H1 (cell line): Measurements from ENCODE around the gene MECP2. TPM values are rescaled to one million over a fixed set of nuclear protein-coding genes. Genes with fewer than 3 reads are reported as not detected.
A peak's percentile ranks its signal among the peaks of the same experiment; 100 is the strongest.

Experiments used
- CTCF ChIA-PET: fragments of 300-600 bp; sonication (Branson Sonifier 250); formaldehyde crosslinking; loops from one replicate; lab custom pipeline; 2021; ENCODE audit not compliant: partially characterized antibody; lab: Charles Lee
- POLR2A ChIA-PET: fragments of 300-600 bp; sonication (Branson Sonifier 250); formaldehyde crosslinking; loops from one replicate; lab custom pipeline; 2021; ENCODE audit warnings: inconsistent platforms; ENCODE audit not compliant: partially characterized antibody; lab: Charles Lee
- DNase-seq, 2 experiments: peaks; one replicate each; pipeline versions ENCODE4 v3.0.0 to v3.0.0-alpha.2; 2010 to 2022; ENCODE audit warnings: low spot score in 2 of 2, low read depth in 1 of 2, mixed read lengths in 1 of 2
- FAIRE-seq: peaks from 2 replicates; lab custom pipeline; 2011; peaks lifted over from hg19 to GRCh38; lab: Jason Lieb, UNC
- H2AFZ ChIP-seq: 2 replicates; pipeline ENCODE4 v1.8.1; 2012; ENCODE audit warnings: low read length, inconsistent platforms
- H2AK5ac ChIP-seq: 2 replicates; pipeline ENCODE4 v1.6.1; 2013; ENCODE audit warnings: low read depth, low read length
- H2BK120ac ChIP-seq: replicated peaks from 2 replicates; pipeline ENCODE3; 2013; ENCODE audit warnings: low read depth, low read length, inconsistent platforms
- H2BK12ac ChIP-seq: 2 replicates; pipeline ENCODE4 v1.6.1; 2013; ENCODE audit warnings: low read depth, low read length
- H2BK15ac ChIP-seq: 2 replicates; pipeline ENCODE4 v1.6.1; 2013; ENCODE audit warnings: low read length
- H2BK20ac ChIP-seq: 2 replicates; pipeline ENCODE4 v1.6.1; 2013; ENCODE audit warnings: low read length
- H2BK5ac ChIP-seq: 2 replicates; pipeline ENCODE4 v1.6.1; 2013; ENCODE audit warnings: low read depth, low read length
- H3K14ac ChIP-seq: 2 replicates; pipeline ENCODE4 v1.6.1; 2013; ENCODE audit warnings: inconsistent platforms; ENCODE audit not compliant: insufficient read length
- H3K18ac ChIP-seq: 2 replicates; pipeline ENCODE4 v1.6.1; 2013; ENCODE audit warnings: low read length; ENCODE audit errors: extremely low read depth
- H3K23ac ChIP-seq: 2 replicates; pipeline ENCODE4 v1.6.1; 2013; ENCODE audit warnings: inconsistent platforms; ENCODE audit not compliant: insufficient read length
- H3K23me2 ChIP-seq: 2 replicates; pipeline ENCODE4 v1.6.1; 2013; ENCODE audit warnings: low read depth, low read length
- H3K27ac ChIP-seq: 2 replicates; pipeline ENCODE4 v1.6.1; 2011; ENCODE audit warnings: low read depth, low read length, inconsistent platforms
- H3K27me3 ChIP-seq, 4 experiments: replicated peaks in 1 of 4; 1 replicate in 1 of 4; 2 replicates in 3 of 4; pipeline versions ENCODE4 v1.6.1 to v1.8.1; 2011 to 2013; ENCODE audit warnings: low read length in 3 of 4, mild to moderate bottlenecking in 3 of 4, inconsistent platforms in 2 of 4, mixed read lengths in 2 of 4, moderate library complexity in 1 of 4; ENCODE audit not compliant: control insufficient read depth in 3 of 4, insufficient read depth in 3 of 4; ENCODE audit errors: extremely low read depth in 1 of 4
- H3K36me3 ChIP-seq, 4 experiments: 2 replicates each; pipeline versions ENCODE4 v1.6.1 to v1.8.1; 2011 to 2013; ENCODE audit warnings: mild to moderate bottlenecking in 4 of 4, low read length in 3 of 4, moderate library complexity in 2 of 4, control low read depth in 1 of 4, inconsistent platforms in 1 of 4; ENCODE audit not compliant: insufficient read depth in 4 of 4, control insufficient read depth in 2 of 4
- H3K4ac ChIP-seq: replicated peaks from 2 replicates; pipeline ENCODE3; 2013; ENCODE audit warnings: low read length, low read depth, mixed read lengths, inconsistent platforms; ENCODE audit not compliant: insufficient read length
- H3K4me1 ChIP-seq, 4 experiments: replicated peaks in 1 of 4; 1 replicate in 1 of 4; 2 replicates in 3 of 4; pipeline versions ENCODE4 v1.6.1 to v1.8.1; 2011 to 2013; ENCODE audit warnings: low read length in 3 of 4, inconsistent platforms in 2 of 4, mixed read lengths in 1 of 4; ENCODE audit not compliant: insufficient read depth in 4 of 4, control insufficient read depth in 3 of 4
- H3K4me2 ChIP-seq, 2 experiments: 2 replicates each; pipeline versions ENCODE4 v1.6.1 to v1.8.1; 2011 to 2013; ENCODE audit warnings: low read depth in 2 of 2, low read length in 2 of 2, control low read depth in 1 of 2, inconsistent platforms in 1 of 2, mild to moderate bottlenecking in 1 of 2; ENCODE audit not compliant: insufficient read depth in 1 of 2
- H3K4me3 ChIP-seq, 4 experiments: fragments of 200-600, 300-600 bp in 1 of 4; sonication (generic), shearing (Covaris generic), sonication (Bioruptor Twin) in 1 of 4; 2 replicates each; pipeline versions ENCODE4 v1.5.1 to v1.8.1; 2011 to 2016; ENCODE audit warnings: low read length in 4 of 4, low read depth in 3 of 4, control low read depth in 2 of 4, inconsistent platforms in 2 of 4, mild to moderate bottlenecking in 2 of 4, mixed read lengths in 1 of 4, moderate library complexity in 1 of 4; ENCODE audit not compliant: insufficient read depth in 2 of 4; ENCODE audit errors: extremely low read depth in 1 of 4
- H3K56ac ChIP-seq: replicated peaks from 2 replicates; pipeline ENCODE3; 2013; ENCODE audit warnings: low read depth, mild to moderate bottlenecking, mixed read lengths, low read length, inconsistent platforms; ENCODE audit not compliant: insufficient read length
- H3K79me1 ChIP-seq: 2 replicates; pipeline ENCODE4 v1.6.1; 2013; ENCODE audit warnings: low read depth, low read length, control low read depth
- H3K79me2 ChIP-seq, 2 experiments: 2 replicates each; pipeline versions ENCODE4 v1.6.1 to v1.8.1; 2012 to 2013; ENCODE audit warnings: low read length in 2 of 2, mild to moderate bottlenecking in 2 of 2, inconsistent platforms in 1 of 2; ENCODE audit not compliant: insufficient read depth in 2 of 2, control insufficient read depth in 1 of 2
- H3K9ac ChIP-seq, 4 experiments: replicated peaks in 1 of 4; 1 replicate in 1 of 4; 2 replicates in 3 of 4; pipeline versions ENCODE4 v1.6.1 to v1.8.1; 2011 to 2013; ENCODE audit warnings: low read depth in 3 of 4, low read length in 3 of 4, control low read depth in 2 of 4, mild to moderate bottlenecking in 2 of 4, moderate library complexity in 2 of 4, inconsistent platforms in 1 of 4; ENCODE audit errors: extremely low read depth in 1 of 4
- H3K9me3 ChIP-seq, 2 experiments: 2 replicates each; pipeline versions ENCODE4 v1.6.1 to v1.8.1; 2012 to 2013; ENCODE audit warnings: mild to moderate bottlenecking in 2 of 2, moderate library complexity in 2 of 2, control low read depth in 1 of 2, inconsistent platforms in 1 of 2, low read depth in 1 of 2, low read length in 1 of 2, mixed read lengths in 1 of 2; ENCODE audit not compliant: insufficient read depth in 2 of 2
- H4K20me1 ChIP-seq, 2 experiments: replicated peaks in 1 of 2; 2 replicates each; pipeline versions ENCODE3 to v1.8.1; 2011 to 2013; ENCODE audit warnings: inconsistent platforms in 2 of 2, low read length in 2 of 2, mild to moderate bottlenecking in 1 of 2; ENCODE audit not compliant: insufficient read depth in 2 of 2, control insufficient read depth in 1 of 2
- H4K5ac ChIP-seq: 2 replicates; pipeline ENCODE4 v1.6.1; 2013; ENCODE audit warnings: low read length, low read depth, mixed read lengths, inconsistent platforms; ENCODE audit not compliant: insufficient read length
- H4K8ac ChIP-seq: 2 replicates; pipeline ENCODE4 v1.8.0; 2013; ENCODE audit warnings: mild to moderate bottlenecking, moderate library complexity, low read length, inconsistent platforms; ENCODE audit not compliant: insufficient read depth; ENCODE audit errors: extremely low read depth
- H4K91ac ChIP-seq: replicated peaks from 2 replicates; pipeline ENCODE3; 2013; ENCODE audit warnings: low read length, mixed read lengths, inconsistent platforms; ENCODE audit not compliant: insufficient read length
- SP1 ChIP-seq: IDR thresholded peaks from 2 replicates; pipeline ENCODE4 v1.6.1; 2011; ENCODE audit warnings: low read depth, low read length
- WGBS, 2 experiments: shearing (Covaris generic) in 1 of 2; methylation state at CpG; one replicate each; pipeline versions ENCODE4 v1.1.6 to v1.1.7; 2013 to 2015; ENCODE audit warnings: low lambda C conversion rate in 2 of 2, mixed read lengths in 2 of 2, inconsistent platforms in 1 of 2, low coverage in 1 of 2, missing lambda C conversion rate in 1 of 2; ENCODE audit not compliant: insufficient replicate concordance in 2 of 2, insufficient coverage in 1 of 2, insufficient read length in 1 of 2; ENCODE audit errors: extremely low coverage in 1 of 2, missing lambda C conversion rate in 1 of 2; 5-methylcytosine and 5-hydroxymethylcytosine counted together
- polyA plus RNA-seq, 7 experiments: library from polyadenylated mRNA; depleted of rRNA in 3 of 7; stranded (reverse) in 5 of 7; unstranded in 2 of 7; fragments of >200 nt in 5 of 7; fragments of 200-250 nt in 2 of 7; gene quantifications; 1 replicate in 5 of 7; 2 replicates in 1 of 7; 4 replicates in 1 of 7; pipeline versions ENCODE4 v1.2.1 to v1.2.3, GENCODE V29; 2011 to 2013; ENCODE audit warnings: missing spikeins in 2 of 7, mixed read lengths in 2 of 7
- total RNA-seq: library from RNA; stranded (reverse); fragmentation: NEBNext Ultra II Directional; extraction: Animal tissue kit (Norgen Biotek cat#: 25700); gene quantifications from 2 replicates; pipeline ENCODE4 v1.2.1, GENCODE V29; 2021

Gene MECP2
- total and polyA plus RNA-seq, 2 of the 8 experiments (the other 6 are each of a cell fraction or from before 2014, with no cell fraction given): 5.0 to 32.4 TPM

DNA sequence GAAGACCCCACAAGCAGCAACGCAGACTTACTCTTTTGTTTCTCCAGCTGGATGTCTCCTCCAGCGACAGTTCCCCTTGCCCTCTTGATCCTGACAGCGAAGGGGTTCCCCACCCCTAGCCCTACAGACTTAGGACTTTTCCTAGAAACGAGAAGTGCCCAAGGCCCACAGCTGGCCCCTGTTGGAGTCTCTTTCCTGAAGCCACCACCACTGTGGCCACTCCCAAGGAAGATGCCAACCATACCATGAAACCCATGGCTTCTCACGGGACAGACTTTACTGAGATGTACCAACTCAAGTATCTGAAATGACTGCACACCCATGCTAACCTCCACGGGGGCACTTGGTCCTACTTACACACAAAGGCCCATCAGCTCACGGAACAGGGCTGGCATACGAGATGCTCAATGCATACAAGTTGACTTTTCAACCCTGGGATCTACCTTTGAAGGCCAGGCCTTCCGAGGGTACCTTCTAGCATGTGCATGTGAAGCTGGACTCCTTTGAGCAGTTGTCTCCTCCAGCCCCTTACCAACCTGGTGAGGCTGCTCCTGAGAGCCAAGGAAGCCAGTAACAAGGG lies 76.9 kb downstream of the MECP2 start:
- ChIA-PET POLR2A (interaction anchor here (0.9 to 2.4 kb wide), 7 partner anchors 10 to 95 kb away, joined by 3 to 8 read pairs (median 3); partner anchors contain the start of genes ARHGAP4 and HCFC1), CTCF (interaction anchor here (0.7 to 2.5 kb wide), 5 partner anchors 9 to 126 kb away, joined by 3 to 9 read pairs (median 6); no protein-coding TSS in a partner anchor)
- H3K79me1 ChIP-seq: no peaks in the 10 kb centered on the region
- 89% methylated on average over 3 of the region's 9 CpGs; no CpG with 5 or more reads in 1 of the 2 experiments for WGBS, 2 experiments
- peaks cover 2 to 32% (median 11%) of the 10 kb centered on the region in 4 experiments for H3K4me1 ChIP-seq
- H3K14ac ChIP-seq: no peak overlapping the region
- H3K27ac ChIP-seq: peak overlapping the region; percentile 36; the same call in 1 of the 2 replicates
- H3K18ac ChIP-seq: no peak overlapping the region
- H2AFZ ChIP-seq: no peak overlapping the region
- no peak overlapping the region for H2BK120ac ChIP-seq
- H4K5ac ChIP-seq: no peak overlapping the region
- H4K8ac ChIP-seq: no peak overlapping the region
- H3K4me2 ChIP-seq: peak overlapping the region; percentile 70 to 74
- H2BK15ac ChIP-seq: no peak overlapping the region
- H3K9me3 ChIP-seq: no peaks in the 10 kb centered on the region
- no peak overlapping the region for H3K56ac ChIP-seq
- H3K36me3 ChIP-seq: peaks cover 2 to 11% (median 7%) of the 10 kb centered on the region in 4 experiments; a peak in 3 of 8 replicates
- H3K23ac ChIP-seq: no peak overlapping the region
- H3K27me3 ChIP-seq: no peaks in the 10 kb centered on the region
- TF ChIP-seq SP1: no peak
- H2BK20ac ChIP-seq: no peak overlapping the region
- no peaks in the 10 kb centered on the region for H3K79me2 ChIP-seq
- H3K9ac ChIP-seq: peak overlapping the region in 2 of 4 experiments; percentile 42 to 62; a peak in 4 of 7 replicates
- no peak overlapping the region for H2BK12ac ChIP-seq
- H4K91ac ChIP-seq: no peak overlapping the region
- peak overlapping the region in 2 of 4 experiments; percentile 27 to 58; a peak in 3 of 8 replicates for H3K4me3 ChIP-seq
- peaks cover 2% of the 10 kb centered on the region; the same call in 1 of the 2 replicates for H3K23me2 ChIP-seq
- no peaks in the 10 kb centered on the region for H4K20me1 ChIP-seq
- FAIRE-seq (no peak), DNase-seq (no peak)
- H2AK5ac ChIP-seq: no peak overlapping the region
- no peak overlapping the region for H3K4ac ChIP-seq
- H2BK5ac ChIP-seq: no peak overlapping the region; the same call in 1 of the 2 replicates
